OCI-LY3 (cell line): ENCODE data around the gene ITGAE.

Source experiments
- CTCF ChIP-seq: fragments of 200-600, 300-600 bp; sonication (generic); IDR thresholded peaks from 2 replicates; pipeline ENCODE4 v1.5.1; 2014; ENCODE audit warnings: antibody characterized with exemption, low read length, low read depth
- EZH2phosphoT487 ChIP-seq: fragments of 200-600 bp; shearing (Covaris generic); IDR thresholded peaks from 2 replicates; pipeline ENCODE4 v1.6.1; 2018; ENCODE audit warnings: antibody characterized with exemption, mixed run types, low read depth

- TF ChIP-seq CTCF (no peak), EZH2phosphoT487 (no peak)
Measured at GRCh38 chr17:3744014-3744413, 57.0 kb downstream of the ITGAE start.
